GM18907 (cell line): Measurements from ENCODE around the gene TMED9.
A peak's percentile ranks its signal among the peaks of the same experiment; 100 is the strongest.
"Not testable (repeated sequence)": the region's sequence is repeated elsewhere in the genome, so short reads cannot be mapped to it uniquely, and the experiment has no call there.

Experiments used
- ATAC-seq: cut with Tn5 transposase; IDR thresholded peaks from one replicate; pipeline ENCODE4 v1.9.1; 2021; ENCODE audit warnings: mild to moderate bottlenecking, moderate library complexity; ENCODE audit not compliant: unreplicated experiment

Gene TMED9

GRCh38 chr5:177592010-177592834, at the start of gene TMED9:
TSS of gene TMED9 (plus strand) at chr5:177592203. CDS start at chr5:177592215, 12 bp downstream.
- peak; percentile 91 for ATAC-seq

DNA sequence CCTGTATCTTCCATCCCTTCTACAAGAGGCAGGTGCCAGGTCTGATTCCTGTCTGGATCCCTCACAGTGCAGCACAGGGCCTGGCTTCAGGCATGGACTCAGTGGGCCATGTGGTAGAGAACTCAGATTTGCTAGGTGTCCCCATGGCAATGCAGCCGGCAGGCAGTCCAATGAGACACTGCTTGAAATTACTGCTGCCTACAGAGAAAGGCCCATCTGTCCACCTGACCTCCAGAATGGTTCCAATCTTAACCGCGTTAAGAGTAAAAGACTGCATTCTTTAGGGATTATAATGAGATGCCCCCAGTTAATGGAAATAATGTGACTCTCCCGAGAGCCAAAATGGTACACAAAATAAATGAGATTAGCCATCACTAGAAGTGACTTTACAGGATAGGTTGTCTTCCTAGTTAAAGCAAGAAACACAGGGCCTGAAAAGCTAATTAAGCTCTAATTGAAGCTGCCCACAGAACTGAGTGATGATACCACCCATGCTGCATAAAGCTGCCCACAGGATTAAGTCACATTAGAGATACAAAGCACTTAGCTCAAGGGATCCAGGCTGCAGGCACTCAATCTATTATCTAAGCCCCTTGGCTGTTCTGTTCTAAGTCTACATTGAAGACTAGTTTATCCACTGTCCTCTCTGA, 49.1 kb upstream of the TMED9 start:
- no peak for ATAC-seq

- no peak for ATAC-seq
Observed at GRCh38 chr5:177545487-177546257, 46.3 kb upstream of the TMED9 start.

DNA sequence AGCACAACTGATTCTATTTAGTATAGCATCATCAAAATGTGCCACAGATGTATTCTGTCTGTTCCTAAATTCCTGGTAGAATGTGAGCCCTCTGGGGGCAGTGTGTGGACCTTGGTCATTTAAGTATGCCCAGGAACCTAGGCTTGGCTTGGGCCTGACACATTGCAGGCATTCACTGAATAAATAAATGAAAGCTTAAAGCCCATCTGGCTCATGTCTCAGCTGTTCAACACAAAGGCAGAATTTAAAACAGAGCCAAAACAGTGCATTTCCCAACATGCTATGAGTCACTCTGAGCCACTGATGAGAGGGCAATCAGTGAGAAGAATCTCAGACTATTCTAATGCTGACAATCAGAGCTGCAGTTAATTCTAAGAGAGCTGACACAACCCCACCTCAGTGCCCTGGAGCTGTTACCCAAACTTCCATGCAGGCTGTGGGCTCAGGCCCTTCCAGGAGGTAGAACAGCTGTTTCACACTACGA, 45.7 kb upstream of the TMED9 start:
- no peak for ATAC-seq

DNA sequence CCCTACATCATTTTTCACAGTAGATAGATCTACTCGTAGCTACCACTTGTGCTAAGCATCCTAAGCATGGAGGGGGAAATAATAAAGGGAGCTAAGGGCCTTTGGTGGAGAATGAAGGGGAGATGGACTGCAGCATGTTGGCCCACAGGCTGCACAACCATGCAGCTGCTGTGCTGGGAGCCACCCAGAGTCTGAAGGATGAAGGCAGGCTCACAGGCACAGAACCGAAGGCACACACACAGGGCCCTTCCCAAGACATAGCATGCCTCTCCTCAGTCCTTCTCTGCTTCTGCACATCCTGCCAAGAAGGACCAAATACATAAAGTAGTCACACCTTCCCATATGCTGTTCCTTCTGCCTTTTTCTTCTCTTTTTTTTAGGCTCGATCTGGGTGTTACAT, 44.3 kb upstream of the TMED9 start:
- ATAC-seq, result no peak

GRCh38 chr5:177548495-177548894, 43.5 kb upstream of the TMED9 start:
- ATAC-seq, result no peak

DNA sequence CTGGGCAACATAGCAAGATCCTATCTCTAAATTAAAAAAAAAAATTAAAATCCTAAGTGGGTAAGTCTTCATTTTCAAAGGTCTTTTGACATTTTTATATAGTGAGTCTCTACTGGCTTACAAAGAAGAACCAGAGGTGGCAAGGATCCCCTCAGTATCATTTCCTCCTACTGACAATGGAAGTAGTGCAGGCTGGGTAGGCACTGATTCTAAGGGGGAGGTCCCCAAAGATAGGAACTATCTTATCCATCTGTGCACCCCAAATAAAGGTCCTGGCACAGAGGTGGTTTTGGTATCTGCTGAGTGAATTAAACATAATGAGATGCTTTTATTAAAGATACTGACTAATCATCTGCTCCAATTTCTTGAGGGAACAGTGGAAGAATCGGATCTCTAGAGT, 41.9 kb upstream of the TMED9 start:
- no peak for ATAC-seq

DNA sequence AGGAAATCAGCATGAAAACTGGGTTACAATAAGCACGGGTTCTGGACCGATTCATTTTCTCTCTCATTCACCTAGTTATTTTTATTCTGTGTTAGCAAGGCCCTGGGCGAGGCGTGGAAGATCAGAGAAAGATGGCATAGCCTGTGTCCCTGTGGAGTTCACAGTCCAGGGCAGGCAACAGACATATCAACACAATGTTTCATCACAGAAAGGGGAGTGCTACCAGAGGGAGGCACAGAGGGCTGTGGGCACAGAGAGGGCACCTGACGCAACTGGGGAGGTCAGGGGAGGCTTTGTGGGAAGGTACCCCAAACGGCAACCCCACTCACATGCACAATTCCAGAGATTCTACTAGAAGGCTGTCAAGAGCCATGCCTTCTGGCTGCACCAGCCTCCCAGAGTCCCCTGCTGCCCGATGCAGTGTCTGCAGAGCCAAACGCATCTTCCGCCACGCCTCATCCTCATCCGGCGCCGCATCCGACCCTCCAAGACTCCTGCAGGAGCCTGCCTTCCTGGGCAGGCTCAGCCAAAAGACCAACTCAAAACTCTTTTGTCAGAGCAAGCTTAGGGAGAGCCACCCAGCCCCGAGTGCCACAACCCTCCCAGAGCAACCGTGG, 39.1 kb upstream of the TMED9 start:
- no peak for ATAC-seq

GRCh38 chr5:177553671-177554429, 38.2 kb upstream of the TMED9 start:
- ATAC-seq, result peak; percentile 42

DNA sequence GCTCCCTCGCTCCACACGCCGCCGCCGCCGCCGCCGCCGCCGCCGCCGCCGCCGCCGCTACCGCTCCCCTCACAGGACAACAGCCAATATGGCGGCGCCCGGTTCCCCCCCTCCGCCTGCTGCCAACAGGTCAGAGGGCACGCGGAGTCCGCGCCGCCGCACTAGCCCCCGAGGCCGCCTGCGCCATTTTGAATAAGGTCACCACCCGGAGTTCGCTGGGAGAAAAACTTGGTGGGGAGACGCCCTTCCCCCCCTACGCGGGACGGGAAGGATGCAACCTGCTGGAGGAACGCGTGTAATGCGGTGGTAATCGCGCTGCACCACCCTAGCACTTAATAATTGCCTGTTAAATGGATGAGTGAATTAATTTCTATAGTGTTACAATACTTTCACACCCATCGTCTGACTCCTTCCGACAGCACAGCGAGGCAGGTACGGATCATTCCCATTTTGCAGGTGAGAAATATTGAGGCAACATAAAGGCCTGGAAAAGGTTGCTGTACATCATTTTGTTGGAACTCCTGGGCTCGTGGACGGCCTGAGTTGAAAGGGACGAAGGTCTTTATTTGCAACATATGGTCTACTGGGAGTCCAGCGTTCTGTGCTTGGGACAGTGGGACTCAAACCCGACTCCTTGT, 37.4 kb upstream of the TMED9 start, which contains the start of gene FAM193B:
Gene FAM193B, minus strand, starts transcription at position 90 of the 638 bp plus-strand sequence. CDS start 105 bp downstream, outside the sequence.
- ATAC-seq, result peak; percentile 87

DNA sequence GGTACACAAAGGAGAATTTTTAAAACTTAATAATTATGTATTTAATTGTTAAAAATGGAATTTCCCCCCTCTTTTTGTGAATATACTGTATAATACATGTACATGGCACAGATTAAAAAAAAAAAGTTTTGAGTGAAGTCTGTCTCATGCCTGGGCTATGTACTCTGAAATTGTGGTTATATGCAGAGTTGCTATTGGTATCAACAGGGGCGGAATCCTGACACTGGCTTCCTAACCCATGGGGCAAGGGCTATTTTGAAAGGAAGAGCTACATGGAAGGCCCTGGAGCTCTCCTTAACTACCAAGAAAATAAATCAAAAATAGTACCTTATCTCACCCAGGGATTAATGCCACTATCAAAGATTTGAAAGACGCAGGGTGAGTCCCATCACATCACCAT, 36.8 kb upstream of the TMED9 start:
- no peak for ATAC-seq

DNA sequence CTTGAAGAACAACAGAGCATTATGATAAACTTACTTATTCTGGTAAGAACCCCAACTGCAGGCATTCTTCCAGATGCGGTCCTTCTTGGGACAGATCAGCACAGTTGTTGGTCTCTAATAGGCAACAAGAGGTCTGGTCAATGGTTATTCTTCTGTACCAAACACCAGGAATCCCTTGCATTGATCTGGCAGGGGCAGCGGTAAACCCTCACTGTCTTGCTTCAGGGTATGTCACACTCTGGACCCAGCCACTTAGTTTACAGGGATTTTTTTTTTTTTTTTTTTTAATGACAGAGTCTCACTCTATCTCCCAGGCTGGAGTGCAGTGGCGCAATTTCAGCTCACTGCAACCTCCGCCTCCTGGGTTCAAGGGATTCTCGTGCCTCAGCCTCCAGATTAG, 36.3 kb upstream of the TMED9 start:
- no peak for ATAC-seq

DNA sequence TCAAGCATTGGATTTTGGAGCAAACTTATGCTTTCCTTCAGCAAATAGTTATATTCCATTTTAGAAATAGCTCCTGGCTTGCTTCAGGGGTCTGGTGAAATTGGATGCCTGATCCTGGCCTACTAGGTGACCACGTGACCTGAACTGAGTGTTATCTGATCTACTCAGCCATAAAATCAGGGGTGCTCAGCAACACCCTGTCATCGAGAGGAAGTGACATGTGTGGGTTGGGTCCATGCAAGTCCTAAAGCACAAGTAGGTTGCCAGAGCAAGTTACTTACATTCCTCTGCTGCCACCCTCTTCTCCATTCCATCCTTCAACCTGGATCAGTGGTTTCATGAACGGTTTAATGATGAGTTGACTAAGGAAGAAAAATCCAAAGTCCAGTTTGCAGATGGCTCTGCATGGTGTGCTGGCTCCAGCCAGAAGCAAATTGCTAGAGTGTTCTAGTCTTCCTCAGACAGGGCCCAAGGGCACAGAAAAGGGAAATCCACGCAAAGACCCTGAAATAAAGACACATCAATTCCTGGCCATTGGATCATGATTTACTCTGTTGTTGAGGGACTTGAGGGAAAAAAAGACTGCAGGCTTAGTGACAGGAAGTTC, 34.9 kb upstream of the TMED9 start:
- no peak for ATAC-seq

DNA sequence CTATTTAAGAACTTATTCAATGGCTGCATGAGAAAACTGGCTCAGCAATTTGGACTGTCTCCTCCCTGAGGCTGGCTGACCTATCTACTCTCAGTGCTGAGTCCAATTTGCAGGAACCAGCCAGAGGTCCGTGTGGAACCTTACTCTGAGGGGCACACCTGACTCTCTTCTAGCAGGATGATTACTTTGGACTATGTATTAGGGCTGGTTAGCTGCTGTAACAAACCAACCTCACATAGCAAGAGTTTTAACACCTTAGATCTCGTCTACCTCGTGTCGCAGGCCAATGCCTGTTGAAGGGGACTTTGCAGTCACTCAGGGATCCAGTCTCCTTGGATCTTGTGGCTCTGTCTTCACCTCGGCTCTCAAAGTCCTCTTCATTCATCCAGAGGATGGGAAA, 34.2 kb upstream of the TMED9 start:
- ATAC-seq, result no peak

DNA sequence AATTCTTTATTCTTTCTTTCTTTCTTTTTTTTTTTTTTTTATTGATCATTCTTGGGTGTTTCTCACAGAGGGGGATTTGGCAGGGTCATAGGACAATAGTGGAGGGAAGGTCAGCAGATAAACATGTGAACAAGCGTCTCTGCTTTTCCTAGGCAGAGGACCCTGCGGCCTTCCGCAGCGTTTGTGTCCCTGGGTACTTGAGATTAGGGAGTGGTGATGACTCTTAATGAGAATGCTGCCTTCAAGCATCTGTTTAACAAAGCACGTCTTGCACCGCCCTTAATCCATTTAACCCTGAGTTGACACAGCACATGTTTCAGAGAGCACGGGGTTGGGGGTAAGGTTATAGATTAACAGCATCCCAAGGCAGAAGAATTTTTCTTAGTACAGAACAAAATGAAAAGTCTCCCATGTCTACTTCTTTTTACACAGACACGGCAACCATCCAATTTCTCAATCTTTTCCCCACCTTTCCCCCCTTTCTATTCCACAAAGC, 32.5 kb upstream of the TMED9 start:
- not testable (repeated sequence) for ATAC-seq

GRCh38 chr5:177565046-177565445, 27.0 kb upstream of the TMED9 start:
- no peak for ATAC-seq

GRCh38 chr5:177568326-177568725, 23.7 kb upstream of the TMED9 start:
- no peak for ATAC-seq

GRCh38 chr5:177569894-177570293, 22.1 kb upstream of the TMED9 start:
- ATAC-seq, result no peak

- ATAC-seq, result no peak
Observed at GRCh38 chr5:177575488-177575887, 16.5 kb upstream of the TMED9 start.
